Natural killer cell (primary cell): ENCODE results near the gene DCAF5. TPM values are rescaled to one million over a fixed set of nuclear protein-coding genes. Genes with fewer than 3 reads are reported as not detected.

Experiments used
- ATAC-seq, 3 donors: fragments of 150-1000 bp in 2 of 3; fragments of 200-7000 bp in 1 of 3; cut with Tn5 transposase; 1 replicate in 1 of 3; 2 replicates in 2 of 3; pipeline ENCODE4 v1.10.0; 2021; ENCODE audit warnings: mild to moderate bottlenecking in 2 of 3, moderate library complexity in 2 of 3
- DNase-seq, 2 donors: peaks; one replicate each; pipeline versions ENCODE4 v3.0.0 to v3.0.0-alpha.2; 2013 to 2021; ENCODE audit warnings: mixed read lengths in 1 of 2
- H3K27ac ChIP-seq: one replicate; pipeline ENCODE4 v1.5.1; 2013; ENCODE audit warnings: mild to moderate bottlenecking, low read length
- H3K27me3 ChIP-seq: one replicate; pipeline ENCODE4 v1.6.1; 2013; ENCODE audit warnings: low read length; ENCODE audit not compliant: control insufficient read depth, insufficient read depth
- H3K36me3 ChIP-seq: one replicate; pipeline ENCODE4 v1.6.1; 2013; ENCODE audit warnings: low read length; ENCODE audit not compliant: control insufficient read depth, insufficient read depth
- H3K4me1 ChIP-seq: one replicate; pipeline ENCODE4 v1.6.1; 2013; ENCODE audit warnings: low read length; ENCODE audit not compliant: control insufficient read depth, insufficient read depth
- H3K4me3 ChIP-seq: one replicate; pipeline ENCODE4 v1.5.1; 2013; ENCODE audit warnings: low read length
- H3K9me3 ChIP-seq: one replicate; pipeline ENCODE4 v1.6.1; 2013; ENCODE audit warnings: low read length; ENCODE audit not compliant: control insufficient read depth, insufficient read depth
- H3K27ac Mint-ChIP-seq, 2 donors: one replicate each; pipeline ENCODE4 v1.8.0; 2022; ENCODE audit warnings: mild to moderate bottlenecking in 2 of 2, mixed read lengths in 2 of 2, moderate library complexity in 1 of 2
- H3K27me3 Mint-ChIP-seq, 2 donors: one replicate each; pipeline ENCODE4 v1.8.0; 2022; ENCODE audit warnings: low read depth in 2 of 2, mixed read lengths in 2 of 2
- H3K36me3 Mint-ChIP-seq: one replicate; pipeline ENCODE4 v1.8.0; 2022; ENCODE audit warnings: mixed read lengths
- H3K4me1 Mint-ChIP-seq, 2 donors: one replicate each; pipeline ENCODE4 v1.8.0; 2022; ENCODE audit warnings: mixed read lengths in 2 of 2
- H3K4me3 Mint-ChIP-seq: one replicate; pipeline ENCODE4 v1.8.0; 2022; ENCODE audit warnings: mild to moderate bottlenecking, moderate library complexity, mixed read lengths
- H3K9me3 Mint-ChIP-seq, 2 donors: one replicate each; pipeline ENCODE4 v1.8.0; 2022; ENCODE audit warnings: mixed read lengths in 2 of 2
- WGBS: methylation state at CpG from one replicate; pipeline ENCODE4 v1.1.7; 2013; ENCODE audit warnings: missing lambda C conversion rate; ENCODE audit not compliant: insufficient coverage; 5-methylcytosine and 5-hydroxymethylcytosine counted together
- intact Hi-C: fragments of 100-400 bp; cut with micrococcal nuclease; formaldehyde crosslinking; loops from one replicate; pipeline ENCODE4 v1.14.2; 2022
- total RNA-seq, 4 donors: library from RNA; stranded (reverse); fragments of 120-200 nt in 1 of 4; gene quantifications; one replicate each; pipeline versions ENCODE4 v1.2.3 to v1.2.4, GENCODE V29; 2013 to 2022
- TF ChIP-seq, protein P1 (sequence below): fragments of 200-600 bp; IDR thresholded peaks from one replicate; pipeline ENCODE4 v1.8.0; 2022; ENCODE audit warnings: antibody characterized with exemption

Gene DCAF5
- total RNA-seq, 3 donors from 2014 or later (not counting 1 experiment from before 2014, with no cell fraction given) = 92.0 to 112 (median 99.2) TPM

DNA sequence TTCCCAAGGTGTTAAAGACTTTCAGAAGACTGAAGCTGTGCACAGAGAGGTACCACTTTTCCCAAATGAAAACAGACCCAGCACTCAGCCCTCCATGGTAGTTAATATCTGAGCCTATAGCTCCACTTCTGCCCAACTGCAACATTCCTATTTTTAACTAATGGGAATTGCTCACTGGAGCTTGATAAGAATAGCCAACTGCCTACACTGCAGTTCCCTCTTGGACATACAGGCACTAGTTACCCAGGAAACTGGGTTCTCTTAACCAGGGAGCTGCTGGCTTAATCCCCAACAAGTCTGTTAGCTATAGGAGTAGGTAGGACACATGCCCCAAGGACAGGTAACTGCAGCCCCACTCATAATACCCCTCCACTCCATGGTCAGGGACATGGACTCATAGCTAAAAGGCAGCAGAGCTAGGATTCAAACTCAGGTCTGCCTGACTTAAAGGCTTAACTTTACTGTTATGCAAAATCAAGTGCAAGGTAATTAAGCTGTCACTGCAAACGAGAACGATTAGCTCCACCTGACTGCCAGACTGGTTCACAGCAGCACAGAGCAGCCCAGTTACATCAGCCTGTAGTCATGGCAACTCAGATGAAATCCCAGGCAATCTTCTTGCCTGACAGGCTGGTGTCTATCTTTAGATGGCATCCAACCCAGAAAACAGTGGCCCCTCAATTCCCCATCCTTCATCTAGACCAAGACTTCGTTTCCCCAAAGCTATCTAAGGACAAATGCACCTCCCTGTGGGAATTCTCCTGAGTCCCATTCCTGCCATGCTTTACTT, 96.7 kb downstream of the DCAF5 start:
- ATAC-seq (no peak), DNase-seq (peak in 1 of 2 donors; percentile 44)
- Mint-ChIP-seq H3K27me3 (no peaks in the 10 kb centered on the region), H3K4me3 (no peak overlapping the region), H3K9me3 (no peaks in the 10 kb centered on the region), H3K36me3 (peaks cover 24% of the 10 kb centered on the region), H3K27ac (peak overlapping the region; percentile 81), H3K4me1 (peaks cover 55 to 69% of the 10 kb centered on the region in 2 donors)
- WGBS = 88% methylated on average over 3 of the region's 3 CpGs
- intact Hi-C loops = no loop called here
- peaks cover 13% of the 10 kb centered on the region for H3K4me1 ChIP-seq
- no peaks in the 10 kb centered on the region for H3K27me3 ChIP-seq
- H3K9me3 ChIP-seq = no peaks in the 10 kb centered on the region
- TF ChIP-seq, protein P1, sequence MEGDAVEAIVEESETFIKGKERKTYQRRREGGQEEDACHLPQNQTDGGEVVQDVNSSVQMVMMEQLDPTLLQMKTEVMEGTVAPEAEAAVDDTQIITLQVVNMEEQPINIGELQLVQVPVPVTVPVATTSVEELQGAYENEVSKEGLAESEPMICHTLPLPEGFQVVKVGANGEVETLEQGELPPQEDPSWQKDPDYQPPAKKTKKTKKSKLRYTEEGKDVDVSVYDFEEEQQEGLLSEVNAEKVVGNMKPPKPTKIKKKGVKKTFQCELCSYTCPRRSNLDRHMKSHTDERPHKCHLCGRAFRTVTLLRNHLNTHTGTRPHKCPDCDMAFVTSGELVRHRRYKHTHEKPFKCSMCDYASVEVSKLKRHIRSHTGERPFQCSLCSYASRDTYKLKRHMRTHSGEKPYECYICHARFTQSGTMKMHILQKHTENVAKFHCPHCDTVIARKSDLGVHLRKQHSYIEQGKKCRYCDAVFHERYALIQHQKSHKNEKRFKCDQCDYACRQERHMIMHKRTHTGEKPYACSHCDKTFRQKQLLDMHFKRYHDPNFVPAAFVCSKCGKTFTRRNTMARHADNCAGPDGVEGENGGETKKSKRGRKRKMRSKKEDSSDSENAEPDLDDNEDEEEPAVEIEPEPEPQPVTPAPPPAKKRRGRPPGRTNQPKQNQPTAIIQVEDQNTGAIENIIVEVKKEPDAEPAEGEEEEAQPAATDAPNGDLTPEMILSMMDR = no peak
- no peak overlapping the region for H3K27ac ChIP-seq
- H3K4me3 ChIP-seq = no peak overlapping the region
- H3K36me3 ChIP-seq = peaks cover 53% of the 10 kb centered on the region

DNA sequence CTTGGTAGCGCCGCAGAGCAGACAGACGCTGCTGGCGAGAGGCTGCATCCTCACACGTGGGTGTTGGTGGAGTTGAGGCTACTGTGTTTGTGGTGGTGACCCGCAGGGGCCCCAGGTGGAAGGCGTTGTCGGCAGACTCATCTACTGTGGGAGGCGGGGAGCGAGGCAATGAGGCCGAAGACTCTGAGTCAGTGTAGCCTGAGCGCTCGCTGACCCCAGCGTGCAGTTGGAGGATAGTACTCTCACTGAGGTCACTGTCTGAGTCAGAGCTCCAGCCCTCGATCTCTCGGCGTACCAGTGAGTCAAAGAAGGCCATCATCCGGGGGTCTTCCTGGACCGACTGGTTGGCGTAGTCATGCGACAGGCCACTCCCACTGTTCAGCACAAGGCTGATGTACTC, 97.8 kb downstream of the DCAF5 start:
- peaks cover 24% of the 10 kb centered on the region for H3K36me3 Mint-ChIP-seq

DNA sequence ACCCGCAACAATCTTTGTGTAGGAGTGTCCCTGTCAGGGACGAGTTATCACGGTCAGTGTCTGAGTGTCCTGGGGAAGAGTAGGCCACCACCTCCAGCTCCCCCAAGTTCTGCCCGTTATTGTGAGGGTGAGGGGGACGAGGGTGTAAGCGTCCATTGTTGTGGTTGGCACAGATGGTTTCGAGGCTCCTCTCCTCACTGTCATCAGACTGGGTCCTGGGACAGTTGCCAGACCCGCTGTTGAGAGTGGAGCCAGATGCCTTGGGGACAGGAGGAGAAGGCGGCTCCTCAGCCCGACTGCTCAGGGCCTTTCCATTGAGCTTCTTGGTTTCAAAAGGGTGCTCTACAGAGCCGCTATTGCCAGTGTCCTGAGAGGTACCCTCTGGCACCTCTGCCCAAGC, 98.9 kb downstream of the DCAF5 start:
- no peak for ATAC-seq
- no peaks in the 10 kb centered on the region for H3K9me3 Mint-ChIP-seq
- Histone ChIP-seq H3K27me3 (no peaks in the 10 kb centered on the region), H3K9me3 (no peaks in the 10 kb centered on the region), H3K4me1 (peaks cover 8% of the 10 kb centered on the region), H3K27ac (no peak overlapping the region), H3K4me3 (no peak overlapping the region), H3K36me3 (peaks cover 39% of the 10 kb centered on the region)
- H3K4me1 Mint-ChIP-seq = peaks cover 44 to 58% of the 10 kb centered on the region in 2 donors
- 95% methylated on average over 10 of the region's 11 CpGs for WGBS
- TF ChIP-seq, protein P1 = no peak
- no peak overlapping the region for H3K4me3 Mint-ChIP-seq
- intact Hi-C loops = no loop called here
- H3K27me3 Mint-ChIP-seq = no peaks in the 10 kb centered on the region
- DNase-seq = no peak
- H3K27ac Mint-ChIP-seq = peak overlapping the region in 1 of 2 donors; percentile 7
- peaks cover 24% of the 10 kb centered on the region for H3K36me3 Mint-ChIP-seq

More for the DNA sequence above, 97.8 kb downstream of the DCAF5 start:
- Histone ChIP-seq H3K4me1 (peaks cover 13% of the 10 kb centered on the region), H3K27me3 (no peaks in the 10 kb centered on the region), H3K4me3 (no peak overlapping the region), H3K27ac (no peak overlapping the region), H3K36me3 (peaks cover 49% of the 10 kb centered on the region), H3K9me3 (no peaks in the 10 kb centered on the region)
- peaks cover 55 to 69% of the 10 kb centered on the region in 2 donors for H3K4me1 Mint-ChIP-seq
- peak overlapping the region; percentile 32 to 81 for H3K27ac Mint-ChIP-seq
- no peak overlapping the region for H3K4me3 Mint-ChIP-seq
- DNase-seq (no peak), ATAC-seq (no peak)
- intact Hi-C loops = no loop called here
- no peaks in the 10 kb centered on the region for H3K9me3 Mint-ChIP-seq
- WGBS = 88% methylated on average over 21 of the region's 21 CpGs
- TF ChIP-seq, protein P1 = no peak
- no peaks in the 10 kb centered on the region for H3K27me3 Mint-ChIP-seq
